ENCODE results near the gene INSYN2B.

The INSYN2B gene

DNA sequence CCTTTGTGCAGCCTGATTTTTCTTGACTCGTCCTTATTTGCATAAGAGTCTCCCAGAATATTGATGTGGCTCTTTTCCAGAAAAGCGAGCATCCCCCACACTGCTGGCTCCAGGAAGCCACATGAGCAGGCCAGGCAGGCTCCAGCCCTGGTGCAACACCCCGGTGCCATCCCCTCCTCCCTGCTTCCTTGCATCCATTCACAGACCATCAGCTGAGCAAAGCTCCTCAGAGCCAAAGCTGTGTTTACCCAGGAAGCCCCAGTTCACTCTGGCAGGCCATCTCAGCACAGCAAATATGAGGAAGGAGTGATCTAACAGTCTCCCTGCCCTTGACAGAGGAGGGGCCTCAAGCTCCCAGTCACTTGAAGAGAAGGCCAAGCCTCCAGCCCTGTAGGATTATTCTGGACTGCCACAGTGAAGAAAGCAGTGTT lies 34.4 kb downstream of the INSYN2B start:
- no peaks in the 10 kb centered on the region for H3K9me3 ChIP-seq (replicated peaks in 1 of 11)
- peaks cover 0 to 90% (median 0%) of the 10 kb centered on the region in 11 experiments; a peak in 13 of 22 replicates for H3K36me3 ChIP-seq
- no peak overlapping the region for H3K4me3 ChIP-seq
- no peak overlapping the region for H3K27ac ChIP-seq
- H3K27me3 ChIP-seq = no peaks in the 10 kb centered on the region
- H3K4me1 ChIP-seq = peaks cover 0 to 31% (median 4%) of the 10 kb centered on the region in 10 experiments; a peak in 10 of 20 replicates
- TF ChIP-seq Cebpa-rat (IDR thresholded peaks at IDR 0.05) = no peak
- H3K9ac ChIP-seq = no peak overlapping the region
- H4K20me1 ChIP-seq = peaks cover 0 to 99% (median 10%) of the 10 kb centered on the region in 11 experiments; a peak in 10 of 22 replicates
- peak overlapping the region in 3 of 11 experiments; percentile 1 to 25 (median 18); a peak in 3 of 22 replicates for H3K4me2 ChIP-seq

DNA sequence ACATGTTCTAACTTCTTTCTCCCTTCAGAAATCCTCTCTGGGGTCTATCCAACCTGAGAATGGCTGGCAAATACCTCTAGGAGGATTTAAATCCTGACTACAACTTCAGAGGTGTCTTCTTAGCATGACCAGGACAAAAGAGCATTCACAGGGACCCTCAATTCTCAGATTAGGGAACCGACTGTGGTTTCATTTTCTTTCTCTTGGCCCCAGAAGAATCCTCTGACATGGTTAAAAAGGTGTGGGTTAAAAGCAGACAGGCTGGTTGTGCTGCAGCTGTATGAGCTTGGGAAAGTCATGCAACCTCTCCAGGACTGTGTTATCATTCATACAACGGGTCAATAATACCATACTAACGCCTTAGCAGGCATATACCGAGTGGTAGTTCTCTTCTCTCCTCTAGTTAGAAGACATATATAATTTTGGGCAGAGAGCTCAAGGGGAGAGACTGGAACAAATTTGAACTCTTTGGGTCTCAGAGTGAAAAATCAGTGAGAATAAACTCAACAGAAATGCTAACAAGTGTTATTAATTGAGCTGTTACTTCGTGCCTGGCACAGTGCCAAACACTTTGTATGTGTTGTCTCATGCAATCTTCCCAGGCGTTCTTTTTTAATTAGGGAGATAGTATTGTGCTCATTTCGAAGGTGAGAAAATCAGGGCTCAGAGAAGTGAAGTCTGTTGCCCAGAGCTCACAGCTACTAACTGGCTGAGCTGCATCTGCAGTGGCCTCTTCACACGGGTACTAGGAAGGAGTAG lies 35.2 kb downstream of the INSYN2B start:
- peak overlapping the region in 3 of 11 experiments; percentile 1 to 25 (median 10); a peak in 2 of 22 replicates for H3K4me2 ChIP-seq

DNA sequence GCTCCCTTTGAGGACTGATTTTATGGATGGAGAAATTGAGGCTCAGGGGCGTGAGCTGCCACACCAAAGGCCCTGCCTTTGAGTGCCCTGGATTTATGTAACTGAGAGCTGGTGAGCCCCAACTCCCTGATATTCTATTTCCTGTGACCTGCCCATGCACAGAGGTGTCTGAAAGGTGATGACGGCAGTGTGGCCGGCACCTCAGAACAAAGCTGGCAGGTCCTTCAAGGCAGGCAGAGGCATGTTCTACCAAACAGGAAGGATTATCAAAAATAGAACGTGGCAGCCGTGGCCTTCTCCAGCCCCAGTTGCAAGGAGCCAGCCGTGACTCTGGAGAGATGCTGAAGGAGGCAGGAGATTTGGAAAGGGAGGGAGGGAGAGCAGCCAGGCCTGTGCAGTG lies 36.2 kb downstream of the INSYN2B start:
- peaks cover 0 to 86% (median 10%) of the 10 kb centered on the region in 11 experiments; a peak in 10 of 22 replicates for H4K20me1 ChIP-seq
- H3K9me3 ChIP-seq (replicated peaks in 1 of 11) = no peaks in the 10 kb centered on the region
- no peak overlapping the region for H3K9ac ChIP-seq
- H3K4me2 ChIP-seq = peak overlapping the region in 3 of 11 experiments; percentile 1 to 10 (median 6); a peak in 1 of 22 replicates
- H3K27me3 ChIP-seq = no peaks in the 10 kb centered on the region
- peaks cover 0 to 89% (median 0%) of the 10 kb centered on the region in 11 experiments; a peak in 10 of 22 replicates for H3K36me3 ChIP-seq
- peaks cover 0 to 31% (median 4%) of the 10 kb centered on the region in 10 experiments; a peak in 10 of 20 replicates for H3K4me1 ChIP-seq
- no peak for TF ChIP-seq Cebpa-rat (IDR thresholded peaks at IDR 0.05)
- no peak overlapping the region for H3K4me3 ChIP-seq
- no peak overlapping the region for H3K27ac ChIP-seq

More for the DNA sequence above, 35.2 kb downstream of the INSYN2B start:
- H3K27me3 ChIP-seq = no peaks in the 10 kb centered on the region
- no peak overlapping the region for H3K9ac ChIP-seq
- TF ChIP-seq Cebpa-rat (IDR thresholded peaks at IDR 0.05) = no peak
- no peak overlapping the region for H3K27ac ChIP-seq
- H3K4me3 ChIP-seq = no peak overlapping the region
- no peaks in the 10 kb centered on the region for H3K9me3 ChIP-seq (replicated peaks in 1 of 11)
- peaks cover 0 to 90% (median 0%) of the 10 kb centered on the region in 11 experiments; a peak in 10 of 22 replicates for H3K36me3 ChIP-seq
- H3K4me1 ChIP-seq = peaks cover 0 to 31% (median 4%) of the 10 kb centered on the region in 10 experiments; a peak in 10 of 20 replicates
- peaks cover 0 to 95% (median 10%) of the 10 kb centered on the region in 11 experiments; a peak in 10 of 22 replicates for H4K20me1 ChIP-seq

- Histone ChIP-seq H4K20me1 (peaks cover 0 to 79% (median 10%) of the 10 kb centered on the region in 11 experiments; a peak in 10 of 22 replicates), H3K27me3 (no peaks in the 10 kb centered on the region), H3K4me2 (no peak overlapping the region), H3K4me3 (no peak overlapping the region), H3K9ac (no peak overlapping the region), H3K4me1 (peaks cover 0 to 31% (median 4%) of the 10 kb centered on the region in 10 experiments; a peak in 10 of 20 replicates), H3K36me3 (peaks cover 0 to 88% (median 0%) of the 10 kb centered on the region in 11 experiments; a peak in 9 of 22 replicates), H3K9me3 (replicated peaks in 1 of 11) (no peaks in the 10 kb centered on the region), H3K27ac (no peak overlapping the region)
- TF ChIP-seq Cebpa-rat (IDR thresholded peaks at IDR 0.05) = no peak
These were observed 37.3 kb downstream of the INSYN2B start for GRCh38 chr5:169943026-169943425.

GRCh38 chr5:169942181-169942580 lies 38.1 kb downstream of the INSYN2B start:
- H3K4me2 ChIP-seq = no peak overlapping the region

GRCh38 chr5:169941542-169941941 lies 38.8 kb downstream of the INSYN2B start:
- H4K20me1 ChIP-seq = peaks cover 0 to 79% (median 10%) of the 10 kb centered on the region in 11 experiments; a peak in 10 of 22 replicates
- H3K4me1 ChIP-seq = peaks cover 0 to 30% (median 4%) of the 10 kb centered on the region in 10 experiments; a peak in 10 of 20 replicates
- H3K4me3 ChIP-seq = no peak overlapping the region
- H3K9me3 ChIP-seq (replicated peaks in 1 of 11) = no peaks in the 10 kb centered on the region
- H3K27me3 ChIP-seq = no peaks in the 10 kb centered on the region
- no peak overlapping the region for H3K27ac ChIP-seq
- no peak overlapping the region for H3K9ac ChIP-seq
- H3K4me2 ChIP-seq = no peak overlapping the region
- TF ChIP-seq Cebpa-rat (IDR thresholded peaks at IDR 0.05) = no peak
- H3K36me3 ChIP-seq = peaks cover 0 to 88% (median 0%) of the 10 kb centered on the region in 11 experiments; a peak in 7 of 22 replicates

More at GRCh38 chr5:169942181-169942580, 38.1 kb downstream of the INSYN2B start:
- Histone ChIP-seq H3K9me3 (replicated peaks in 1 of 11) (no peaks in the 10 kb centered on the region), H3K27ac (no peak overlapping the region), H3K4me1 (peaks cover 0 to 31% (median 4%) of the 10 kb centered on the region in 10 experiments; a peak in 10 of 20 replicates), H3K27me3 (no peaks in the 10 kb centered on the region), H4K20me1 (peaks cover 0 to 79% (median 10%) of the 10 kb centered on the region in 11 experiments; a peak in 10 of 22 replicates), H3K36me3 (peaks cover 0 to 88% (median 0%) of the 10 kb centered on the region in 11 experiments; a peak in 8 of 22 replicates), H3K4me3 (no peak overlapping the region), H3K9ac (no peak overlapping the region)
- no peak for TF ChIP-seq Cebpa-rat (IDR thresholded peaks at IDR 0.05)

DNA sequence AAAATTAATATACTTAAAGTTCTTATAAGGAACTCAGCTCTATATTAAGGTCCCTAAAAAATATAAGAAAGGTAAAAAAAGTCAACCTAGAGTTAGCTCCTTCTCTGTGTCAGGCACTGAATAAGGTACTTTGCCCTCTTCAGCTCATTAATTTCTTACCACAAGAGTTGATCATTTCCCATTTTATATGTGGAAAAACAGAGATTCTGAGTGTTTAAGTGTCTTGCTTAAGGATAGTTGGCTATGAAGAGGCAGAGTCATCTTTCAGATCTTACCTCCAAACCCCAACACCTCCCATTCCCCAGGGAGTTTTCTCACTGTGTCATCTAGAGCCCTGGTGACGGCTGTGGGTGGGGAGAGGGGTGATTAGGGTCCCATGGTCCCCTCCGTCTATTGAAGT lies 40.6 kb downstream of the INSYN2B start:
- H3K27me3 ChIP-seq = no peaks in the 10 kb centered on the region
- H3K4me2 ChIP-seq = no peak overlapping the region
- peaks cover 6 to 24% (median 13%) of the 10 kb centered on the region in 10 experiments; a peak in 19 of 20 replicates for H3K4me1 ChIP-seq
- no peaks in the 10 kb centered on the region for H3K9me3 ChIP-seq (replicated peaks in 1 of 11)
- no peak for TF ChIP-seq Cebpa-rat (IDR thresholded peaks at IDR 0.05)
- H3K9ac ChIP-seq = no peak overlapping the region
- peaks cover 0 to 93% (median 0%) of the 10 kb centered on the region in 11 experiments; a peak in 7 of 22 replicates for H3K36me3 ChIP-seq
- peaks cover 0 to 70% (median 0%) of the 10 kb centered on the region in 11 experiments; a peak in 9 of 22 replicates for H4K20me1 ChIP-seq
- H3K4me3 ChIP-seq = no peak overlapping the region
- no peak overlapping the region for H3K27ac ChIP-seq

- no peak for TF ChIP-seq Cebpa-rat (IDR thresholded peaks at IDR 0.05)
- H3K27me3 ChIP-seq = no peaks in the 10 kb centered on the region
- no peak overlapping the region for H3K4me2 ChIP-seq
- H3K27ac ChIP-seq = no peak overlapping the region
- H3K9me3 ChIP-seq (replicated peaks in 1 of 11) = no peaks in the 10 kb centered on the region
- no peak overlapping the region for H3K9ac ChIP-seq
- H3K4me3 ChIP-seq = no peak overlapping the region
- peaks cover 0 to 14% (median 12%) of the 10 kb centered on the region in 10 experiments; a peak in 15 of 20 replicates for H3K4me1 ChIP-seq
- H3K36me3 ChIP-seq = peaks cover 0 to 98% (median 0%) of the 10 kb centered on the region in 11 experiments; a peak in 10 of 22 replicates
- H4K20me1 ChIP-seq = peaks cover 0 to 68% (median 0%) of the 10 kb centered on the region in 11 experiments; a peak in 7 of 22 replicates
These were observed 41.9 kb downstream of the INSYN2B start for GRCh38 chr5:169938439-169938838.

DNA sequence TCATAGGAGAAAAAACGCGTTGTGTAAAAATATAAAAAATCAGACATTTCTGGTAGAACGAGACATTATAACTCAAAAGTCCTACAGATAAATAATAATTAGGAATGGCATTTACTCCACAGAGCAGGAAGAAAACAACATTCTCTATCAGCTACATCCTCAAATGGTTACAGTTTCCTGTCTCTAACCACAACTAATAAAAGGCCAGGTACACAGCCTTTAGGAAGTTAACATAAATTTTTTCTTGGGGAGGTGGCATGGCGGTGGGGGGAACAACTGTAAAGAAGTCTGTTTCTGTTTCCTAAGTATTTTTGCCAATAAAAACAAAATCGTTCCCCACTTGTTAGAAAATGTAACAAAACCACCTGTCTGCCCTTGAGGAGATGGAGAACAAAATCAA lies 44.5 kb downstream of the INSYN2B start:
- H3K4me3 ChIP-seq = no peak overlapping the region
- H3K27ac ChIP-seq = no peak overlapping the region
- TF ChIP-seq Cebpa-rat (IDR thresholded peaks at IDR 0.05) = no peak
- H3K36me3 ChIP-seq = peaks cover 0 to 98% (median 10%) of the 10 kb centered on the region in 11 experiments; a peak in 12 of 22 replicates
- H3K9ac ChIP-seq = no peak overlapping the region
- peak overlapping the region in 8 of 11 experiments; percentile 0 to 49 (median 16); a peak in 10 of 22 replicates for H3K4me2 ChIP-seq
- no peaks in the 10 kb centered on the region for H3K9me3 ChIP-seq (replicated peaks in 1 of 11)
- H4K20me1 ChIP-seq = peaks cover 0 to 76% (median 0%) of the 10 kb centered on the region in 11 experiments; a peak in 6 of 22 replicates
- no peaks in the 10 kb centered on the region for H3K27me3 ChIP-seq
- peaks cover 0 to 14% (median 12%) of the 10 kb centered on the region in 10 experiments; a peak in 15 of 20 replicates for H3K4me1 ChIP-seq
